Measurements from ENCODE around the gene PLS3. TPM values are rescaled to one million over a fixed set of nuclear protein-coding genes. Genes with fewer than 3 reads are reported as not detected.

PLS3 gene
- total RNA-seq, 1 donor from 2014 or later: 122 TPM

DNA sequence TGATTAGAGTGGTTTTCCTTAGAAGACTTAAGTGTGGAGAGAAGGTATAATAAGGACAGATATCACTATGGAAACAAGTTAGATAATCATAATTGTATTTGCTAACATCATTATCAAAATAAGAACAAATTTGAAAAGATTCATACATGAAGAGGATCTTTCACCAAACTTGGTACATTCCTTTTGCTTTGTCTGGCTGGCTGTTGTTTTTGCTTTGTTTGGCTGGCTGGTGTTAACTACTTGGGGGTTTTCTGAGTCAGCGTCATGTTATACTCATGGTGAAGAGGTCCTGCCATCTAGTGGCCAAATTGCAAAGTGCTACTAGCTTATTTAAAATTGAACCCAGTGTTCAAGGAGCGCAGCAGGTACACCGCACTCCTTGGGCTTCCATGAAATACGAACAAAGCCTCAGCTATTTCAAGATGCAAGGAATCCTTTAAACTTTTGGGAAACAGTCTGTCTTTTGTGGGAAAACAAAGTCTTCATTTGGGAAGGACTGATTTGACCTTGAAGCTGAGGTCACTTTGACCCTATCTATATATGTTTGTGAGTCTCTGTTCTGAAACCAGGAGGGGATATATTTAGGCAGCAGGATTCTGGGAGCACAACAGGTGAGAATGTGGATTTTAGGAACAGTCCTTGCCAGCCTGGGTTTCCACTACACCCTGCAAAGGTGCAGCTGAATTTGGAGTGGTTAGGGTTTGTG lies 129.7 kb downstream of the PLS3 start:
- TF ChIP-seq, protein P1, sequence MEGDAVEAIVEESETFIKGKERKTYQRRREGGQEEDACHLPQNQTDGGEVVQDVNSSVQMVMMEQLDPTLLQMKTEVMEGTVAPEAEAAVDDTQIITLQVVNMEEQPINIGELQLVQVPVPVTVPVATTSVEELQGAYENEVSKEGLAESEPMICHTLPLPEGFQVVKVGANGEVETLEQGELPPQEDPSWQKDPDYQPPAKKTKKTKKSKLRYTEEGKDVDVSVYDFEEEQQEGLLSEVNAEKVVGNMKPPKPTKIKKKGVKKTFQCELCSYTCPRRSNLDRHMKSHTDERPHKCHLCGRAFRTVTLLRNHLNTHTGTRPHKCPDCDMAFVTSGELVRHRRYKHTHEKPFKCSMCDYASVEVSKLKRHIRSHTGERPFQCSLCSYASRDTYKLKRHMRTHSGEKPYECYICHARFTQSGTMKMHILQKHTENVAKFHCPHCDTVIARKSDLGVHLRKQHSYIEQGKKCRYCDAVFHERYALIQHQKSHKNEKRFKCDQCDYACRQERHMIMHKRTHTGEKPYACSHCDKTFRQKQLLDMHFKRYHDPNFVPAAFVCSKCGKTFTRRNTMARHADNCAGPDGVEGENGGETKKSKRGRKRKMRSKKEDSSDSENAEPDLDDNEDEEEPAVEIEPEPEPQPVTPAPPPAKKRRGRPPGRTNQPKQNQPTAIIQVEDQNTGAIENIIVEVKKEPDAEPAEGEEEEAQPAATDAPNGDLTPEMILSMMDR (IDR thresholded peaks at IDR 0.05; ENCODE audit: unreplicated experiment): peak; percentile 68
- Mint-ChIP-seq H3K36me3 (ENCODE audit: low read depth, unreplicated experiment) (no peaks in the 10 kb centered on the region), H3K9me3 (ENCODE audit: unreplicated experiment) (no peaks in the 10 kb centered on the region), H3K4me1 (ENCODE audit: unreplicated experiment) (peaks cover 9% of the 10 kb centered on the region), H3K27ac (ENCODE audit: unreplicated experiment) (peak overlapping the region; percentile 96), H3K27me3 (ENCODE audit: unreplicated experiment) (peaks cover 4% of the 10 kb centered on the region), H3K4me3 (ENCODE audit: unreplicated experiment) (no peak overlapping the region)
- DNase-seq (ENCODE audit: low spot score): peak; percentile 58

GRCh38 chrX:115693476-115693875 lies 132.5 kb downstream of the PLS3 start:
- H3K36me3 Mint-ChIP-seq (ENCODE audit: low read depth, unreplicated experiment): no peaks in the 10 kb centered on the region
- no peak overlapping the region for H3K4me3 Mint-ChIP-seq (ENCODE audit: unreplicated experiment)
- H3K27me3 Mint-ChIP-seq (ENCODE audit: unreplicated experiment): peaks cover 4% of the 10 kb centered on the region
- TF ChIP-seq, protein P1 (IDR thresholded peaks at IDR 0.05; ENCODE audit: unreplicated experiment): no peak
- no peak overlapping the region for H3K27ac Mint-ChIP-seq (ENCODE audit: unreplicated experiment)
- H3K9me3 Mint-ChIP-seq (ENCODE audit: unreplicated experiment): no peaks in the 10 kb centered on the region
- H3K4me1 Mint-ChIP-seq (ENCODE audit: unreplicated experiment): peaks cover 9% of the 10 kb centered on the region
- no peak for DNase-seq (ENCODE audit: low spot score)

- Mint-ChIP-seq H3K4me1 (ENCODE audit: unreplicated experiment) (peaks cover 9% of the 10 kb centered on the region), H3K27ac (ENCODE audit: unreplicated experiment) (no peak overlapping the region), H3K4me3 (ENCODE audit: unreplicated experiment) (no peak overlapping the region), H3K36me3 (ENCODE audit: low read depth, unreplicated experiment) (no peaks in the 10 kb centered on the region), H3K9me3 (ENCODE audit: unreplicated experiment) (no peaks in the 10 kb centered on the region), H3K27me3 (ENCODE audit: unreplicated experiment) (peaks cover 4% of the 10 kb centered on the region)
- TF ChIP-seq, protein P1 (IDR thresholded peaks at IDR 0.05; ENCODE audit: unreplicated experiment): no peak
- no peak for DNase-seq (ENCODE audit: low spot score)
Observed at GRCh38 chrX:115694028-115694427, 133.1 kb downstream of the PLS3 start.

GRCh38 chrX:115696039-115696438 lies 135.1 kb downstream of the PLS3 start:
- DNase-seq (ENCODE audit: low spot score): no peak
- Mint-ChIP-seq H3K4me1 (ENCODE audit: unreplicated experiment) (no peaks in the 10 kb centered on the region), H3K9me3 (ENCODE audit: unreplicated experiment) (no peaks in the 10 kb centered on the region), H3K27me3 (ENCODE audit: unreplicated experiment) (peaks cover 3% of the 10 kb centered on the region), H3K36me3 (ENCODE audit: low read depth, unreplicated experiment) (no peaks in the 10 kb centered on the region), H3K4me3 (ENCODE audit: unreplicated experiment) (no peak overlapping the region), H3K27ac (ENCODE audit: unreplicated experiment) (no peak overlapping the region)
- TF ChIP-seq, protein P1 (IDR thresholded peaks at IDR 0.05; ENCODE audit: unreplicated experiment): no peak

DNA sequence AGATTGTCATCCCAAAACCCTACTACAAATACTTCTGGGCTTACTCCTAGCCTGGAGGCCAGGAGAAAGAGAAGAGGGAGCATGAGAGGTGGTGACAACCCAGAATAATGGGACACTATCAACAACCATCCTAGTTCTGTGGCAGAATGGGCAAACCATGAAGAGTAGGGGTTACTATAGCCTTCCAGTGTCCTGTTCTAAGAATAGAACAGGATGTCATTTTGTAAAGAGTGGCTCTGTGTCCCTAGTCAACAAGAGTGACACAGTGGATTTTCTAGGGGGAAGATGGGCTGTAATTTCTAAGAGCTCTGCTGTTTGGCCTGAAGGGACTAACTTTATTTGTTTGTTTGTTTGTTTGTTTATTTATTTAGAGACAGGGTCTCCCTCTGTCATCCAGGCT lies 136.0 kb downstream of the PLS3 start:
- H3K4me3 Mint-ChIP-seq (ENCODE audit: unreplicated experiment): no peak overlapping the region
- H3K27me3 Mint-ChIP-seq (ENCODE audit: unreplicated experiment): peaks cover 2% of the 10 kb centered on the region
- TF ChIP-seq, protein P1 (IDR thresholded peaks at IDR 0.05; ENCODE audit: unreplicated experiment): no peak
- no peaks in the 10 kb centered on the region for H3K4me1 Mint-ChIP-seq (ENCODE audit: unreplicated experiment)
- H3K9me3 Mint-ChIP-seq (ENCODE audit: unreplicated experiment): no peaks in the 10 kb centered on the region
- H3K27ac Mint-ChIP-seq (ENCODE audit: unreplicated experiment): no peak overlapping the region
- DNase-seq (ENCODE audit: low spot score): no peak
- H3K36me3 Mint-ChIP-seq (ENCODE audit: low read depth, unreplicated experiment): no peaks in the 10 kb centered on the region
